GM12878 (cell line): ENCODE data around the gene DDAH1. TPM values are rescaled to one million over a fixed set of nuclear protein-coding genes. Genes with fewer than 3 reads are reported as not detected.

Experiments used
- ATAC-seq: fragments of 200-7000 bp; cut with Tn5 transposase; 3 replicates; pipeline ENCODE4 v1.9.1; 2020; ENCODE audit warnings: mild to moderate bottlenecking, moderate library complexity
- BruUV-seq: library from RNA; stranded (reverse); fragments of 400-500 nt; replicated peaks from 2 replicates; lab custom pipeline; 2021; lab: Mats Ljungman, UMichigan
- CTCF ChIA-PET: fragments of 300-600 bp; sonication (Branson Sonifier 250); formaldehyde crosslinking; extraction: SDS; loops from one replicate; lab custom pipeline; 2021; ENCODE audit warnings: inconsistent platforms; lab: Yijun Ruan, JAX
- POLR2A ChIA-PET: fragments of 350-600 bp; formaldehyde crosslinking; extraction: SDS; loops from one replicate; lab custom pipeline; 2021; ENCODE audit warnings: inconsistent platforms; lab: Charles Lee
- RAD21 ChIA-PET: fragments of 300-600 bp; sonication (Branson Sonifier 250); formaldehyde crosslinking; loops from one replicate; lab custom pipeline; 2023; ENCODE audit warnings: antibody characterized with exemption; ENCODE audit not compliant: unreplicated experiment; lab: Charles Lee
- SMC1A ChIA-PET: fragments of 300-600 bp; sonication (Branson Sonifier 250); formaldehyde crosslinking; loops from one replicate; lab custom pipeline; 2023; ENCODE audit not compliant: unreplicated experiment, uncharacterized antibody; lab: Charles Lee
- DNase-seq: peaks from one replicate; pipeline ENCODE4 v3.0.0-alpha.2; 2011; ENCODE audit warnings: low read depth, low spot score
- FAIRE-seq: peaks from 3 replicates; lab custom pipeline; 2011; peaks lifted over from hg19 to GRCh38; lab: Jason Lieb, UNC
- H2AFZ ChIP-seq: 2 replicates; pipeline ENCODE4 v1.6.0; 2011; ENCODE audit warnings: low read depth, low read length, control low read depth; ENCODE audit not compliant: control insufficient read depth
- H3K27ac ChIP-seq: 2 replicates; pipeline ENCODE4 v1.5.1; 2011; ENCODE audit warnings: control low read depth; ENCODE audit not compliant: control insufficient read depth, insufficient read depth
- H3K27me3 ChIP-seq, 2 experiments: replicated peaks in 1 of 2; 2 replicates each; pipeline versions ENCODE4 v1.6.0 to v1.6.1; 2011; ENCODE audit warnings: low read length in 1 of 2; ENCODE audit not compliant: control insufficient read depth in 2 of 2, insufficient read depth in 2 of 2
- H3K36me3 ChIP-seq, 2 experiments: 2 replicates each; pipeline ENCODE4 v1.5.1; 2011; ENCODE audit warnings: low read length in 1 of 2; ENCODE audit not compliant: control insufficient read depth in 2 of 2, insufficient read depth in 2 of 2
- H3K4me1 ChIP-seq: 2 replicates; pipeline ENCODE4 v1.6.1; 2011; ENCODE audit warnings: mild to moderate bottlenecking, low read length, moderate library complexity, mixed read lengths; ENCODE audit not compliant: control insufficient read depth, insufficient read depth
- H3K4me2 ChIP-seq: 2 replicates; pipeline ENCODE4 v1.6.0; 2011; ENCODE audit warnings: control low read depth; ENCODE audit not compliant: control insufficient read depth, insufficient read depth
- H3K4me3 ChIP-seq: fragments of 200-600 bp; sonication (generic); 2 replicates; pipeline ENCODE4 v1.5.1; 2016
- H3K79me2 ChIP-seq: 2 replicates; pipeline ENCODE4 v1.6.0; 2011; ENCODE audit warnings: low read length; ENCODE audit not compliant: control insufficient read depth, insufficient read depth
- H3K9ac ChIP-seq: 2 replicates; pipeline ENCODE4 v1.8.0; 2011; ENCODE audit warnings: low read length, control low read depth, mixed read lengths; ENCODE audit not compliant: control insufficient read depth, insufficient read depth
- H3K9me3 ChIP-seq: replicated peaks from 3 replicates; pipeline ENCODE4 v1.5.1; 2011; ENCODE audit warnings: mild to moderate bottlenecking, low read length; ENCODE audit not compliant: control insufficient read depth, insufficient read depth
- H4K20me1 ChIP-seq: 2 replicates; pipeline ENCODE4 v1.6.0; 2011; ENCODE audit not compliant: control insufficient read depth, insufficient read depth
- BRCA1 ChIP-seq: IDR thresholded peaks from 2 replicates; pipeline ENCODE4 v1.6.1; 2011; ENCODE audit warnings: low read depth, low read length, improper control_type of control experiment
- MEF2B ChIP-seq: fragments of 450-650 bp; IDR thresholded peaks from 2 replicates; pipeline ENCODE4 v1.6.1; 2018; ENCODE audit warnings: mild to moderate bottlenecking, moderate library complexity; ENCODE audit not compliant: partially characterized antibody, poor library complexity, severe bottlenecking
- PML ChIP-seq: IDR thresholded peaks from 2 replicates; pipeline ENCODE4 v1.6.1; 2012; ENCODE audit warnings: low read length, inconsistent platforms
- WGBS: methylation state at CpG from one replicate; pipeline ENCODE4 v1.1.6; 2016; ENCODE audit warnings: low lambda C conversion rate; ENCODE audit not compliant: insufficient replicate concordance, insufficient coverage; ENCODE audit errors: missing lambda C conversion rate; 5-methylcytosine and 5-hydroxymethylcytosine counted together
- in situ Hi-C: fragments of 300-500 bp; cut with MboI; formaldehyde crosslinking; loops from 9 replicates; pipeline ENCODE4 v1.14.3; 2018; ENCODE audit warnings: mixed read lengths
- intact Hi-C: fragments of 100-400 bp; cut with micrococcal nuclease; formaldehyde crosslinking; loops from one replicate; pipeline ENCODE4 v1.14.2; 2022; ENCODE audit not compliant: unreplicated experiment
- polyA plus RNA-seq, 11 experiments: library from polyadenylated mRNA; depleted of rRNA in 4 of 11; unstranded in 6 of 11; stranded (reverse) in 5 of 11; fragments of >200 nt; fragmentation: Nextera tagmentation in 4 of 11; fragmentation: Illumina TruSeq in 1 of 11; extraction: Ambion mirVana in 4 of 11; extraction: Trizol in 1 of 11; gene quantifications; 1 replicate in 1 of 11; 2 replicates in 10 of 11; pipeline versions ENCODE4 v1.2.1 to v1.2.3, GENCODE V29; 2011 to 2016; ENCODE audit warnings: inconsistent platforms in 2 of 11, missing spikeins in 2 of 11, low read depth in 1 of 11
- total RNA-seq, 4 experiments: library from RNA; depleted of rRNA in 3 of 4; stranded (reverse); fragments of >200 nt in 3 of 4; fragmentation: Illumina TruSeq in 1 of 4; extraction: Trizol in 1 of 4; gene quantifications; 2 replicates each; pipeline versions ENCODE4 v1.2.1 to v1.2.3, GENCODE V29; 2013 to 2021
- TF ChIP-seq, protein P1 (sequence below): IDR thresholded peaks from 2 replicates; pipeline ENCODE4 v1.6.1; 2012; ENCODE audit warnings: low read depth, low read length, improper control_type of control experiment
- TF ChIP-seq, protein P2 (sequence below): IDR thresholded peaks from 2 replicates; pipeline ENCODE4 v1.6.1; 2011; ENCODE audit warnings: mild to moderate bottlenecking, low read depth, low read length, moderate library complexity; ENCODE audit not compliant: insufficient replicate concordance

Gene DDAH1
- total and polyA plus RNA-seq, 10 of the 15 experiments (the other 5 are each of a cell fraction or from before 2014, with no cell fraction given), result 0.07 to 0.88 (median 0.27) TPM; not detected in 6

DNA sequence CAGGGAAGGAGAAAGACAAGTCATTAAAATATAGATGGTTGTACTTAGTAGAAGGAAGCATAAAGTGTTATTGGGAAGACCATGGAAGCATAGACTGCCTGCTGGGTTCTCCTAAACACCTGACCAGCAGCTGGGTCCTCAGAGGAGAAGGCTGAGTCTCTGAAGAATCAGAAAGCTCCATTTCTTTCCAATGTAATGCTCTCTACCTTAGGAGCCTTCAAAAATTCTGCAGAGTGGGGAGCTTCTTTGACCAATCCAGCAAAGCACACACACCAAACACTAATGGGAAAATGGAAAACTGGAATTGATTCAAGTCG lies 167.5 kb downstream of the DDAH1 start:
- Histone ChIP-seq H3K79me2 (no peaks in the 10 kb centered on the region), H3K9ac (no peak overlapping the region), H2AFZ (no peak overlapping the region), H3K27ac (no peak overlapping the region), H3K36me3 (no peaks in the 10 kb centered on the region), H3K4me3 (no peak overlapping the region), H4K20me1 (no peaks in the 10 kb centered on the region), H3K9me3 (no peaks in the 10 kb centered on the region), H3K27me3 (no peaks in the 10 kb centered on the region; a peak in 1 of 4 replicates), H3K4me2 (peak overlapping the region; percentile 78), H3K4me1 (peaks cover 6% of the 10 kb centered on the region)
- POLR2A ChIA-PET, result interaction anchor here (1.8 kb wide), 1 partner anchor 21 kb away, joined by 11 read pairs; the partner anchor contains the start of gene BCL10
- intact Hi-C loops (no loop called here), in situ Hi-C loops (no loop called here)
- WGBS, result 0% methylated on average over 1 of the region's 1 CpG
- SMC1A ChIA-PET, result interaction anchor here (0.6 to 1.3 kb wide), 3 partner anchors 17 to 128 kb away, joined by 3 to 9 read pairs (median 3); partner anchors contain the start of gene BCL10
- DNase-seq (no peak), FAIRE-seq (no peak), ATAC-seq (no peak)
- BruUV-seq, result no TSS peak
- TF ChIP-seq BRCA1, result no peak
- no peak for TF ChIP-seq PML
- TF ChIP-seq, protein P1, sequence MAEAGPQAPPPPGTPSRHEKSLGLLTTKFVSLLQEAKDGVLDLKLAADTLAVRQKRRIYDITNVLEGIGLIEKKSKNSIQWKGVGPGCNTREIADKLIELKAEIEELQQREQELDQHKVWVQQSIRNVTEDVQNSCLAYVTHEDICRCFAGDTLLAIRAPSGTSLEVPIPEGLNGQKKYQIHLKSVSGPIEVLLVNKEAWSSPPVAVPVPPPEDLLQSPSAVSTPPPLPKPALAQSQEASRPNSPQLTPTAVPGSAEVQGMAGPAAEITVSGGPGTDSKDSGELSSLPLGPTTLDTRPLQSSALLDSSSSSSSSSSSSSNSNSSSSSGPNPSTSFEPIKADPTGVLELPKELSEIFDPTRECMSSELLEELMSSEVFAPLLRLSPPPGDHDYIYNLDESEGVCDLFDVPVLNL, result no peak
- no peak for TF ChIP-seq MEF2B
- TF ChIP-seq, protein P2, sequence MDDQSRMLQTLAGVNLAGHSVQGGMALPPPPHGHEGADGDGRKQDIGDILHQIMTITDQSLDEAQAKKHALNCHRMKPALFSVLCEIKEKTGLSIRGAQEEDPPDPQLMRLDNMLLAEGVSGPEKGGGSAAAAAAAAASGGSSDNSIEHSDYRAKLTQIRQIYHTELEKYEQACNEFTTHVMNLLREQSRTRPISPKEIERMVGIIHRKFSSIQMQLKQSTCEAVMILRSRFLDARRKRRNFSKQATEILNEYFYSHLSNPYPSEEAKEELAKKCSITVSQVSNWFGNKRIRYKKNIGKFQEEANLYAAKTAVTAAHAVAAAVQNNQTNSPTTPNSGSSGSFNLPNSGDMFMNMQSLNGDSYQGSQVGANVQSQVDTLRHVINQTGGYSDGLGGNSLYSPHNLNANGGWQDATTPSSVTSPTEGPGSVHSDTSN, result no peak
- CTCF ChIA-PET, result interaction anchor here (0.9 to 3.4 kb wide), 5 partner anchors 11 to 724 kb away, joined by 3 to 13 read pairs (median 3); partner anchors contain the start of genes BCL10, C1orf52 and CTBS
- RAD21 ChIA-PET, result interaction anchor here (1.3 kb wide), 1 partner anchor 353 kb away, joined by 3 read pairs; no protein-coding TSS in a partner anchor
